ENCODE data around the gene LHX5.
"Not testable (repeated sequence)": the region's sequence is repeated elsewhere in the genome, so short reads cannot be mapped to it uniquely, and the experiment has no call there.

LHX5 gene

GRCh38 chr12:113471619-113472171 lies at the start of gene LHX5:
Gene LHX5 (minus strand): TSS chr12:113471871. CDS start chr12:113471498, 373 bp downstream.
- no peak for DNase-seq (ENCODE audit: low spot score)

DNA sequence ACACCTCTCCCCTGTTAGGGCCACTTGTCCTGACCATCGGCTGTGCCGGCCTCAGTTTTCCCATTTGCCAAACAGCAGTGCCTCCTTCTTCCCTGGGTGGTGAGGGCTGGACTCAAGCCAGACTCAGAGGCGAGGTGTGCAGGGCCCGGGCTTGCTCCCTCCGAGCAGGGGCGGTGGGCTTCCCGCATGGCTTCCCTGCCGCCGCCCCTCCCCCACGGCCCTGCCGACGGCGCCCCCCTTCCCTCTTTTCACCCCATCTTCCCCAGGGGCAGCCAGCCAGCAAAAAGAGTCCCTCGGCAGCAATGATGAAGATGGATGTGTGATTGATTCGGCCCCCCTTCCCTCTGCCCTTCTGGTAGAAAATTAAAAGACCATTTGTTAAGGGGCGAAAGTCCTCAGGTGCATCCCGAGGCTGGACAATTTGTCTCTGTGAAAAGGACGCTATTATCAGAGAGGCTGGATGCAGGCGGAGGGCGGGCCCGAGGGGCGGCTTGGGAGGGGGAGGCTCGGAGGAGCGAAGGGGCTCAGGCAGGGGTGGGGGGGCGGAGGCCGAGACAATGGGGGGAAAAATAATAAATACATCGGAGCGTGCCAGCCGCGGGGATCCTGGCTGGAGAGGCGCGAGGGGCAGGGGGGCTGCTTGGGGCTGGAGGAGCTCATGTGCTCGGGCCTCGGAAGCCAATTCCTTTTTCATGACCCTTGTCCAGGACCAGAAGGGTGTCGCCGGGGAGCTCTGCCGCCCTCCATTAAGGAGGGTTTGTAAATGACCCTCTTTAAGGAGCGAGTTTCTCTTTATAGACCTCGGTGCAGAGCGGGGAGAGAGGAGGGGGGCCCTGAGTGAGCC lies 48.0 kb upstream of the LHX5 start:
- DNase-seq (ENCODE audit: low spot score) = no peak

DNA sequence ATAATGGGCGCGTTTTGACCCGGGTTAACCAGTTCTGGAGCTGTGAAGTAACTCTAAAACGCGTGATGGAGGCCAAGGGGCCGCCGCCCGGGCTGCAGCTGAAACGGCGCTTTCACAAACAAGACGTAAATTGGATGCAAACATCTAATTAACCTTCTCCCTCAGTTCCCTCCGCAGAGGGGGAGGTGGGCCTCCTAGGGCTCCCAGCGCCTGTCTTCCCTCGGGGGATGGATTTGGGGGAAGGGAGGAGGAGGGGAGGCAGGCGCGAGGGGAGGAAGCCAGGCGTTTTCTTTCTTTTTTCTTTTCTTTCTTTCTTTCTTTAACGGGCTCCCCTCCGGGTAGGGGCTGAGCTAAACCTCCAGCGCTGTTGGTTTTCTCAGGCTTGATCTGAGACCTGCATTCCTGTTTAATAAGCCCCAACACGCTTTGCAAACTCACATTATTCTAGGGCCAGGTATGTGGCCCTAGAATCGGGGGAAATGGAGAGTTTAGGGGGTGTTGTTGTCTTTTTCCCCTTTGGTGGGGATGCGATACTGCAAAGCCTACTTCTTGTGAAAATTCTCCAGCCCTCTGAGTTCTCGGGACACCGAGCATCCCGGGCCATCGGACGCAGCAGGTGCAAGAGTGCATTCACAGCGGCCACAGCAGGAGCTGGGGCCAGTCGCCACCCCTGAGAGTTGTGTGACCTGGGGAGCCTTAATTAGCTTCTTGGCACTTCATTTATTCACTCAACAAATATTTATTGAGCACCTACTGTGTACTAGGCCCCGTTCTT lies 43.6 kb upstream of the LHX5 start:
- no peak for DNase-seq (ENCODE audit: low spot score)

GRCh38 chr12:113514602-113515001 lies 42.9 kb upstream of the LHX5 start:
- DNase-seq (ENCODE audit: low spot score) = no peak

- no peak for DNase-seq (ENCODE audit: low spot score)
Observed at GRCh38 chr12:113512568-113512967, 40.9 kb upstream of the LHX5 start.

- no peak for DNase-seq (ENCODE audit: low spot score)
Observed at GRCh38 chr12:113506867-113507266, 35.2 kb upstream of the LHX5 start.

- no peak for DNase-seq (ENCODE audit: low spot score)
Observed at GRCh38 chr12:113505941-113506340, 34.3 kb upstream of the LHX5 start.

GRCh38 chr12:113504917-113505316 lies 33.2 kb upstream of the LHX5 start:
- DNase-seq (ENCODE audit: low spot score) = no peak

GRCh38 chr12:113500782-113501311 lies 29.2 kb upstream of the LHX5 start:
- no peak for DNase-seq (ENCODE audit: low spot score)

GRCh38 chr12:113500306-113500675 lies 28.6 kb upstream of the LHX5 start:
- DNase-seq (ENCODE audit: low spot score) = no peak

DNA sequence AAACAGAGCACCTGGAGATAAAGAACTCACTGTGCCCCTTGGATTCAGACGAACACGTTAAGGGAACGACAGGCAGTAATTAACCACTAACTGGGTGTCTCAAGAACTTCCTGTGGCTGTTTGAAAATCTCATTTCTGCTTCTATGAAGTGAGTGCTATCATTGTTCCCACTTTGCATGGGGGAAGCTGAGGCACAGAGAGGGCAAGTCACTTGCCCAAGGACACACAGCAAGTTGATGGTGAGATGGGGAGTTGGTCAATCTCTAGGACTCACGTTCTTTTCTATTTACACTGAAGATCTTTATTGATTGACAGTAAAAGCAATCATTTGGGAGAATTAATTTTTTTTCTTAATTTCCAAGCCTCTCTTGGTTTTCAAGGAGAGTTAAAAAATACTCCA lies 26.8 kb upstream of the LHX5 start:
- no peak for DNase-seq (ENCODE audit: low spot score)

DNA sequence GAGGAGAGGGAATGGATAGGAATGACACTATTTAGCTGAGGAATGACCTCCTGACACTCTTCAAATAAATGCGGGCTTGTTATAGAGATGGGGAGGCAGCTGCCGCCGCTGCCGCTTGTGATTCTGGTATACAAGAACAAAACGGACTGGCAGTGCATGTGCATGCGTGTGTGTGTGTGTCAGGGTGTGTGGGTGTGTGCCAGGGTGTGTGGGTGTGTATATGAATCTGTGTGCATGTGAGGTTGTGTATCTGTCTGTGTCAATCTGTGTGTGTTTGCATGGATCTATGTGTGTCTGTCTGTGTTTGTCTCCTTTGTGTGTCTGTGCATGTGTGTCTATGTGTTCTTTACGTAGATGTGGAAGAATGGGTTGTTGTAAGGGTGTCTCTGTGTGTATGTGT lies 26.0 kb upstream of the LHX5 start:
- DNase-seq (ENCODE audit: low spot score) = no peak

- DNase-seq (ENCODE audit: low spot score) = not testable (repeated sequence)
Observed at GRCh38 chr12:113495941-113496340, 24.3 kb upstream of the LHX5 start.

GRCh38 chr12:113488322-113488721 lies 16.7 kb upstream of the LHX5 start:
- no peak for DNase-seq (ENCODE audit: low spot score)

DNA sequence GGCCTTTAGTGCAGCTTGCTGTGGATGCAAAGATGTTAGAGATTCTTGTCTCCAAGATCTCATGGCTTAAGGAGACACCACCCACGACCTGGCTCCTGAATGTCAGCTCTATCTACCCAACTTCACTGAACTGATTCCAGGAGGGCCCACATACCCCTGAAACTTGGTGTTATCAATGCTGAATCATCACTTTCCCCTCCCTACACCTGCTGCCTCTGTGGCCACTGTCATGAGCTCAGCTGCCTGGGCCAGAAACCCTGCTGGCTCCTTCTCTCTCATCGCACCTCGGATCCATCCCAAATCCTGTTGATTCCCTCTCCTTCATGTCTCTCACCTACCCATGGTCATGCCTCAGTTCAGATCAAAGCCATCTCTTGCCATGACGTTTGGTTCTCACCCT lies 15.1 kb upstream of the LHX5 start:
- no peak for DNase-seq (ENCODE audit: low spot score)

DNA sequence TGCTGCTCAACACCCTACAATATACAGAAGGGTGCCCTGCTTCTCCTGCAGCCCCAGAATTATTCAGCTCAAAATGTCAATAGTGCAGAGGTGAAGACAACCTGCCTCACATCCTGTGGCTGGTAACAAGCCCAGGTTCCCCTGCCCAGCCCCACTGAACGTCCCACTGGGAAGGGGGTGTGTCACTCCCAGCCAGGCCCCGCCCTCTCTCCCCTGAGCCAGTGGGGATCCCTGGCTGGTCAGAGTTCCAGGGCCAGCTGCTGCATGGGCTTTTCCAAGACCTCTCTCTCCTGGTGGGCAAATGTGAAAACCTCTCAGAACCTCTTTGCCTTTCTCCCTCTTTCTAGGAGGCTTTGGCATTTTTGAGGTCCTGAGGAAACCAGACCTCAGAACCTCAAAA lies 13.7 kb upstream of the LHX5 start:
- no peak for DNase-seq (ENCODE audit: low spot score)

GRCh38 chr12:113482334-113482733 lies 10.7 kb upstream of the LHX5 start:
- DNase-seq (ENCODE audit: low spot score) = no peak

- no peak for DNase-seq (ENCODE audit: low spot score)
Observed at GRCh38 chr12:113480336-113480971, 8.8 kb upstream of the LHX5 start.

DNA sequence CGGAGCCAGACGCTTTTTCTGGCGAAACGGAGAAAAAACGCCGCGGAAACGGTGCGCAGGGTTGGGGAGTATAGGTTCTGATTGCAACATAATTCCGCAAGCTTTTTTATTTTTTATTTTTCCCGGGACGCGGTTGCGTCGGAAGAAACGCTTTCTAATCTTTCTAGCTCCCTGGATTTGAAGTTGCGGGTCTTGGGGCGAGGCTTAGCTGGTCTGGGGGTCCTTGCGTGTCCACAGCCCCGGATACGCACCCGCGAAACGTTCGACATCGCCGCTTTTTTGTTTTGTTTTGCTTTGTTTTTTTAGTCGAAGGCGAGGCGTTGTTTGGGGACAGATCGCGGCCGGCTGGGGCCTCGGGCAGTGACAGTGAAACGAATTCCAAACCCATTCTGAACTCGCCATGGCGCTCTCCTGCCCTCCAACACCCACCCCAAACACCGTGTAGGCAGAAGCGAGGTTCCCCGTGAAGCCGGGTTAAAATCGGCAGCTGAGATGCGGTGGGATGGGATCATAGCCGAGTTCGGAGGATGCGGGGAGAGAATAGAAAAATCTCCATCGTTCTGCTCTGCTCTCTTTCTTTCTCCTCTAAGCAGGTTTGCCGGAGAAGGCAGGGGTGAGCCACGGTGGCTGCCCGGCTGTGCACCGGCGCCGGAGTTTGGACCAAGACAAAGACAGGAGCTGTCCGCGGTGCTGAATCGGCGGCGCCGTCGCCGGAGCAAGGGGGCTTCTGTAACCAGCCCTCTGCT lies 8.1 kb upstream of the LHX5 start:
- peak; percentile 79 for DNase-seq (ENCODE audit: low spot score)

- no peak for DNase-seq (ENCODE audit: low spot score)
Observed at GRCh38 chr12:113479216-113479589, 7.5 kb upstream of the LHX5 start.

DNA sequence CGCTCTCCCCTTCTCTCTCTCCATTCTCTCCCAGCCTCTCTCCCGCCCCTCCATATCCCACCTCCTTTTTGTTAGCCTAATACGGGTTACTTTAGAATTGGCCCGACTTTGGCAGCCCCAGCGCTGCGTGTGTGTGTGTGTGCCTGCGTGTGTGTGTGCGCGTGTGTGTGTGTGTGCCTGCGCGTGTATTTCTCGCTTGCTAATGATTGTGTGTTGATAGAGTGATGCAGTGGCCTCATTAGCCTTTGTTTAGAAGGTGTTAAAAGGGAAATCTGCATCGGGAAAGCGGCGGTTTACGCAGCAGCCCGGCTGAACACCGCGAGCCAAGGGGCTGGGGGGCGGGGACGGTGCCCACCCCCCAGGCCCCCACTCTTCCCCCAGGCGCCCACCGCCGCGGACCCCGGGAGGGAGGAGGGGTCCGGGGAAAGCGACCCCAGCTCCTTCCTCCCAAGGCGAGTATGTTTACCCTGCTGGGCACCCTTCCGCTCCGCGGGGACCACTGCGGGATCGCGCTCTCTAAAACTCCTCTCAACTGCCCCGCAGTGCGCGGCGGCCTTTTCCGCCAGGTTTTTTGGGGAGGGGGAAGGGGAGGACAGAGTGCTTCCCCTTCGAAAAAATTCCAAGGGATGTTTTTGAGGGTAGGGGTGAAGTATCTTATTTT lies 6.8 kb upstream of the LHX5 start:
- no peak for DNase-seq (ENCODE audit: low spot score)

All from left forelimb (tissue), 1 donor.